HG03060 (cell line): ENCODE results near the gene EFCAB11.
"Not testable (repeated sequence)": the region's sequence is repeated elsewhere in the genome, so short reads cannot be mapped to it uniquely, and the experiment has no call there.

Source experiments
- ATAC-seq: cut with Tn5 transposase; IDR thresholded peaks from one replicate; pipeline ENCODE4 v1.9.1; 2021; ENCODE audit warnings: low read depth, moderate number of reproducible peaks; ENCODE audit not compliant: unreplicated experiment

The EFCAB11 gene

GRCh38 chr14:89874091-89874490, 80.4 kb downstream of the EFCAB11 start:
- not testable (repeated sequence) for ATAC-seq

DNA sequence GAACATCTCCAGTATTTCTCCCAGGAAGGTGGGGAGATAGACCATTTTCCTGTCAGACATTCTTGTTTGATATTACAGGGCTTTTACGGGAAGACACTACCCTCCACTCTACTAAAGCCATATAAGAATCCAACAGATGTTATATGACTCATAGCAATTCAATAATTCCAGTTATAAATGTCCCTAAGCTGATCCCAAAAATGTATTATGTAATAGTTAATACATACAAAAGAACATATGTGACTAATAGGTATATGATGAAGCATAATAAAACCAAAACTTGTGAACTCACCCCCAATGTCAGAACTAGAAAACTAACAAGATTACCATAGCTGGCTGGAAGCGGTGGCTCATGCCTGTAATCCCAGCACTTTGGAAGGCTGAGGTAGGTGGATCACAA, 84.2 kb downstream of the EFCAB11 start:
- ATAC-seq = no peak

DNA sequence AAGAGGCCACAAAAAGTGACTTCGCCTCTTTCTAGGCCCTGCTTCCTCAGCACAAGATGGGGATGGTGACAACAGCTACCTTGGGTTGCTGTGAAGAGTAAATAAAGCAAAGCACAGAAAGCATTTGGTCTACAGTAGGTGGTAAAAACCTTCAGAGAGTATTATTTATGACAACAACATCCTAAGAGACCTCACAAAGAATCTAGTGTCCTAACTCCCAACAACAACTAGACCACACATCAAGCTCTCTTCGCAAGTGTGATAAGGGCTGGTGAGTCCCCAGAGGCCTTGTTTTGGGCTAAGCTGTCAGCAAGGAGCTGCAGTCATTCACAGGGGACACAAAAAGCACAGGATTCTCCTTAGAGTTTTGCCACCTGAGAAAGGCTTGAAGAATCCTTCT, 84.9 kb downstream of the EFCAB11 start:
- ATAC-seq = no peak

DNA sequence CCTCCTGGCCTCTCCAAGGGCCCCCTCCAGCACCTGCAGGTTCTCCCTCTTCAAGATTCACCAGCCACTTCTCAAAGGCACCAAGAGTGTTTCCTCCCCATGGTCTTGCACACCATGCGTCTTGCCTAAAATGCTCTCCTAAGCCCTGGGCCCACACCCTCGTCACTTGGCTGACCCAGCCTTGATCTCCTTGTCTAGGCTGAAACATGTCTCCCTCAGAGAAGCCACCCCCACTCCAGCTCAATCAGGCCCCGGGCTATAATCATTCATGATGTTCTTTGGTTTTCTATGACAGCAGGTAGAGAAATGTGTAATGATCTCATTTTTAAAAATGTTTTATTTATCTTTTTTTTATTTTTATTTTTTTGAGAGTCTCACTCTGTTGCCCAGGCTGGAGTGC, 88.1 kb downstream of the EFCAB11 start:
- ATAC-seq = no peak

GRCh38 chr14:89865153-89865552, 89.4 kb downstream of the EFCAB11 start:
- no peak for ATAC-seq

DNA sequence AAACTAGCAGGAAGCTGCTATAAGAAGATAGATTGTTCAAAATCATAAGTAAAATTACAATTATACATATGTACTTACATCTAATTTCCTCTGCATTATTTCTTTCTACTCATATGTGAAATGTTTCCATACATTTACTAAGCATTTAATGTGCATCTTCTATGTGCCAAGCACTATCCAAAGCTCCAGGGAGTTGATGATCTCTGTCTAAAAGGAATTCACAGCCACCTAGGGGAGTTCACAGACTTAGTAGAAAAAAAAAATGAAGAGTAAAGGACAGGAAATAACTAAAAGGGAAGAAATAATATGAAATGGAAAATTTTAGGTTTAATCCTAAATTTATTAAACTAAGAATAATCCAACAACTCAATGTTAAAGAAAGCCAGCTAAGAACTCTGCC, 91.7 kb downstream of the EFCAB11 start:
- ATAC-seq = no peak

DNA sequence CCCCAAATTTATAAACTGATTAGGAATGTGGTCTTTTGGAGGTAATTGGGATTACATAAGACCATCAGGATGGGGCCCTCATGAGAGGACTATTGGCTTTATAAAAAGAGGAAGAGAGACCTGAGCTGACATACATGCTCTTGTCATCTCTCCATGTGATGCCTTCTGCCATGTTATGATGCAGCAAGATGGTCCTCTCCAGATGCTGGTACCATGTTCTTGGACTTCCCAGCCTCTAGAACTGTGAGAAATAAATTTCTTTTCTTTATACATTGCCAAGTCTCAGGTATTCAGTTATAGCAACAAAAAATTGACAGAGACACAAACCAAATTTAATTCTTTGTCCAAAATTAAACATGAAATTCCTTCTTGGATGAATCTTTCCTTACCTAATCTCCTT, 92.9 kb downstream of the EFCAB11 start:
- no peak for ATAC-seq

DNA sequence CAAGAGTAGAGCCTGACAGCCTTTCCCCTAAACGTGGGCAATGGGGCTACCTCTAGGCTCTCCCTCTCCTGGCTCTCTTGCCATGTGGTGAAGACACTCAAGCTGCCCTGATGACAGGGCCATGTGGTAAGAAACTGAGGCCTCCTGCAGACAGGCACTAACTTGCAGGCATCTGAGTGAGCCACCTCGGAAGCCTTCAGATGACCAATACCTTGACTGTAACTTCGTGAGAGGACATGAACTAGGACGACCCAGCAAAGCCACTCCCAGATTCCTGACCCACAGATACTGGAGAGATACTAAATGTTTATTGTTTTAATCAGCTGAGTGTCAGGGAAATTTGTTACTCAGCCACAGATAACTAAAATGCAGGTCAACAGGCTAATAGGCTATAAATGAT, 96.4 kb downstream of the EFCAB11 start:
- no peak for ATAC-seq

DNA sequence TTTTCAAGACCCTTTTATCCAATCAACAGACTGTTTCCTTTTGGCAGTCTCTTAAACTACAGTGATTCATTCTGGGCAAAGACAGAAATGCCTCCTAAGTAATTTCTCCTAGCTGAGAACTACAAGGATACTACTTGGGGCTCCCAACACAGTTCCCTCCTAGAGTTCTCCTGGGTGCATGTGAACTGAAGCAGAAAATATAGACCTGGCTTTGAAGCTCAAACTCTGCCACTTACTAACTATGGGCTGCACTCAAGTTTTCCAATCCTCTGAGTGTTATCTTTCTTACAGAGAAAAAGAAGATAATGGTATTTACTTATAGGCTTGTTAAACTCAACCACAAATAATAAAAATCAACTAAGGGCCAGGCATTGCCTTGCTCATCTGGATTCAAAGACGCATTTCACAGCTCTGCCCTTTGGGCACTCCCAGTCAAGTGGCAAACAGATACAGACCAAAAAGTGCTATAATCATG, 97.6 kb downstream of the EFCAB11 start:
- ATAC-seq = no peak

DNA sequence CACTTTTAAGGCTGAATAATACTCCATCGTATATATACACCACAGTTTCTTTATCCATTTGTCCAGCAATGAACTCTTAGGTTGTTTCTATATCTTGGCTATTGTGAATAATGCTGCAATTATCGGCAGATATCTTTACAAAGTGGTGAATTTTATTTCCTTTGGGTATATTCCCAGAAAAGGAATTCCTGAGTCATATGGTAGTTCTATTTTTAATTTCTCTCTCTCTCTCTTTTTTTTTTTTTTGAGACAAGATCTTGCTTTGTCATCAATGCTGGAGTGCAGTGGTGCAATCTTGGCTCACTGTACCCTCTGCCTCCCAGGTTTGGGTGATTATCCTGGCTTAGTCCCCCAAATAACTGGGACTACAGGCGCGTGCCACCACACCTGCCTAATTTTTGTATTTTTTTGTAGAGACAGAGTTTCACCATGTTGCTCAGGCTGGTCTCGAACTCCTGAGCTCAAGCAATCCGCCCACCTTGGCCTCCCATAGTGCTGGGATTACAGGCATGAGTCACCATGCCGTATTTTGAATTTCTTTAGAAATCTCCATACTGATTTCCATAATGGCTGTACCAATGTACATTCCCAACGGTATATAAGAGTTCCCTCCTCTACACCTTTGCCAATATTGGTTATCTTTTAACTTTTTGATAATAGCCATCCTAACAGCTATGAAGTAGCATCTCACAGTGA, 98.4 kb downstream of the EFCAB11 start:
- no peak for ATAC-seq

- no peak for ATAC-seq
Measured at GRCh38 chr14:89853936-89854693, 100.4 kb downstream of the EFCAB11 start.

DNA sequence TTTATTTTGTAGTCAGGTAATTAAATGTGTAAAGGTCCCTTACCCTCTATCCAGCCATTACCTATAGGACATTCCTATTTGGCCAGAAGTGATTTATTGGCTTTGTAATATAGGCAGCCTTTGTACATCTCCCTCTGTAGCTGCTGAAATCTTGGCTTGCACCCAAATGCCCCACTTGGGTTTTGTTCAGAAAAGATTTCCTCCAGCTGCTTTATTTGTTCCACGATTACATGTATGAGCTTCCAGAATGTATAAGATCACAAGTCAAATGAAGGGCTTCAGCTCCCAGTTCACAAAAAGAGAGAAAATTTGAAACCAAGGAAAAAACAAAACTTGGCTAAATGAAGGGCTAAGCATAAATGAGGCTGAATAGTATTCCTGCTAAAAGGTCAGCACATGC, 103.4 kb downstream of the EFCAB11 start:
- ATAC-seq = no peak

- no peak for ATAC-seq
Measured at GRCh38 chr14:89849931-89850330, 104.6 kb downstream of the EFCAB11 start.

- ATAC-seq = no peak
Measured at GRCh38 chr14:89848165-89848564, 106.4 kb downstream of the EFCAB11 start.

DNA sequence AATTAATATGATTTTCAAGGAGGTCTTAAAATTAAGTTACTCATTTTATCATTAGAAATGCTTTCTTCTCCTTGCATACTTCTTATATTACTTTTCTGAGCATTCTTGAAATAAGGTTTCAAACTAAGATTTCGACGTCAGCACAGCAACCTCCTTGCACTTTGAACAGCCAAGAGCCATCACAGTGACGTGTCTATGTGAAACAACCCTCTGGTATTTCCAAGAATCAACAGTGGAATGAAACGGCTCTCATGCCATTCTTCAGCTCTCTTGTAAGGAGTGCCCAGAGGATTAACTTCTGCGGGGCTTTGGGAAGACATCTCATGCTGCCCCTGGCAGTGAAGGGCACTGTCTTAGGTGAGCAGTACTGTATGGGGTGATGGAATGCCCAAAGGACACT, 109.2 kb downstream of the EFCAB11 start:
- no peak for ATAC-seq

DNA sequence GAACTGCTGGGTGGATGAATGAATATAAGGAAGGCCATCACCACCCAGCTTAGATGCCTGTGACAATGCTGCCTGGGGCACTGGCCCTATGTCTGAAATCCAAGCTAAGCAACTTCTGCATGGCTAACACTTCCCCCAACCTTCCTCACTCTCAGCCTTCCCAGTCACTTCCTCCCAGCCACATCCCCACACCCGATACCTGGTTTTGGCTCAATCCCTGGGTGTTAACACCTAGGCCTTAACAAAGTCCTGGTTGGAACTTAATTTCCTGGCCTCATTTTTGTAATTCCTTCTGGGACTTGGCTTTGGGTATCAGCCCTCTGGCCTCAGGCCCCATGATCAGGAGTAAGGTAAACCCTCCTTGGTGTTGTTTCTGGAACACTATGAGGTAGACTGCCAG, 110.0 kb downstream of the EFCAB11 start:
- ATAC-seq = no peak

GRCh38 chr14:89842837-89843236, 111.7 kb downstream of the EFCAB11 start:
- ATAC-seq = no peak

DNA sequence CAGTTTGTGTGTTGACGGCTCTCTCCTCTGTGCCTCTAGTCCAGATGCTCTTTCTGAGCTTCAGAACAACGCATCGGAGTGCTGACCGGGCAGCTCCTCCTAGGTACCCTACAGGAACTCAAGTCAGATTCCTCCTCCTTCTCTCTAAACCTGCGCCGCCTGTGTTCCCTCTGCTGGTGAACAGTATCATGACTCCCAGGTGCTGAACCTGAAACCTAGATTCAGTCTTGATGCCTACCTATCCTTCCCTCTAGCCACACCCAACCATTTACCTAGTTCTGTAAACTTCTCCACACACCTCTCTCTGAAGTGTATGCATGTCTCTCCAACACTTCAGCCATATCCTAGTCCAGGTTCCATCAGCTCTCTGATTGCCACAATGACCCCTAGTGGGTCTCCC, 112.7 kb downstream of the EFCAB11 start:
- ATAC-seq = no peak

DNA sequence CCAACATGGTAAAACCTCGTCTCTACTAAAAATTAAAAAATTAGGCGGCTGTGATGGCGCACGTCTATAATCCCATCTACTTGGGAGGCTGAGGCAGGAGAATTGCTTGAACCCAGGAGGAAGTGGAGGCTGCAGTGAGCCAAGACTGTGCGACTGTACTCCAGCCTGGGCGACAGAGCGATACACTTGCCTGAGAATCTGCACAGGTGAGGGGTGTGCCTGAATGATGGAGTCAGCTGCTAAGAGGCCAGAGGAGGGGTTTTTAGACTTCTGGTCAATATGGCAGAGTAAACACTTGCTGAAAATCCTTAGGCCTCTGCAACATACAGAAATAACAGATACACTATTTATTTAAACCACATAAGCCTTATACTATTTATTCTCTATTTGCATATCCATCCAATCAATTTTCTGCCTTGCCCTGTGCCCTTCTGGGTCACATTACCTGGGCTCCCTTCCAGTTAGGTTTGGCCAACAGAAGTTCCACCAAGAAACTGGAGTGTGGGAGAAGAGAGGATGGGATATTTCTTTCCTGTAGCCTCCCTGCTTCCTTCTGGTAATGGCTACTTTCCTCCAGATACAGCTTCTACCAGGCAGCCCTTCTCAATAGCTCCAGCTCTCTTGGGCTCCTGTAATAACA, 117.6 kb downstream of the EFCAB11 start:
- ATAC-seq = no peak

DNA sequence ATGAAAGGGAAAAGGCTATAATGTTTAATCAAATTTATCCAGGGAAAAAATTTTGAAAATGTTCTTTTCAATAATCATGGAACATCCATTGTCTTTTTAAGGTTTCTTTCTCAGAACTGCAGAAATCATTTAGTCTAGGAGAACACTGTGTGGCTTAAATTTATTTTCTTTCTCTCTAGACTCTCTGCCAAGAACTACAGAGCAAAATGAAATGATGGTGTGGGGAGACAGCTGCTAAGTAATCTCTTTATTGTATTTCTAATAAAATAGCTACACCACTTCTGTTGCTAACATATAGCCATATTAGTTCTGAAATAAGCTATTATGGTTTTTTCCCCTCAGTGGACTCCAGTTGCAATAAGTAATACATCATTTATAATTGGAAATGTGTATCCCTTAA, 120.9 kb downstream of the EFCAB11 start:
- no peak for ATAC-seq

- ATAC-seq = no peak
Measured at GRCh38 chr14:89833120-89833532, 121.4 kb downstream of the EFCAB11 start.
